Stomach (tissue), 4 donors: ENCODE results near the gene ZBTB22.

ENCODE experiments used
- CTCF ChIP-seq, 7 experiments: fragments of 450-650 bp in 4 of 7; fragments of 200-600 bp in 3 of 7; sonication (generic) in 3 of 7; IDR thresholded peaks; one replicate each; pipeline ENCODE4 v1.5.1; 2016 to 2019; ENCODE audit warnings: antibody characterized with exemption in 7 of 7, control low read depth in 2 of 7, mild to moderate bottlenecking in 1 of 7
- EP300 ChIP-seq: sonication (generic); formaldehyde crosslinking; IDR thresholded peaks from one replicate; pipeline ENCODE4 v1.6.1; 2017; ENCODE audit warnings: antibody characterized with exemption
- POLR2A ChIP-seq, 4 donors: fragments of 450-650 bp; IDR thresholded peaks; one replicate each; pipeline ENCODE4 v1.6.1; 2016; ENCODE audit warnings: antibody characterized with exemption in 4 of 4, control low read depth in 2 of 4, mild to moderate bottlenecking in 1 of 4, moderate library complexity in 1 of 4
- POLR2AphosphoS5 ChIP-seq, 3 donors: sonication (generic); formaldehyde crosslinking; IDR thresholded peaks; one replicate each; pipeline ENCODE4 v1.6.1; 2016; ENCODE audit warnings: antibody characterized with exemption in 3 of 3

- TF ChIP-seq CTCF (IDR thresholded peaks at IDR 0.05): no peak
- no peak for TF ChIP-seq EP300
- TF ChIP-seq POLR2AphosphoS5 (IDR thresholded peaks at IDR 0.05): no peak
- TF ChIP-seq POLR2A (IDR thresholded peaks at IDR 0.05): no peak
Measured at GRCh38 chr6:33280539-33280938, 37.0 kb downstream of the ZBTB22 start.
